ENCODE results near the gene OPA1.
A peak's percentile ranks its signal among the peaks of the same experiment; 100 is the strongest.

Gene OPA1

DNA sequence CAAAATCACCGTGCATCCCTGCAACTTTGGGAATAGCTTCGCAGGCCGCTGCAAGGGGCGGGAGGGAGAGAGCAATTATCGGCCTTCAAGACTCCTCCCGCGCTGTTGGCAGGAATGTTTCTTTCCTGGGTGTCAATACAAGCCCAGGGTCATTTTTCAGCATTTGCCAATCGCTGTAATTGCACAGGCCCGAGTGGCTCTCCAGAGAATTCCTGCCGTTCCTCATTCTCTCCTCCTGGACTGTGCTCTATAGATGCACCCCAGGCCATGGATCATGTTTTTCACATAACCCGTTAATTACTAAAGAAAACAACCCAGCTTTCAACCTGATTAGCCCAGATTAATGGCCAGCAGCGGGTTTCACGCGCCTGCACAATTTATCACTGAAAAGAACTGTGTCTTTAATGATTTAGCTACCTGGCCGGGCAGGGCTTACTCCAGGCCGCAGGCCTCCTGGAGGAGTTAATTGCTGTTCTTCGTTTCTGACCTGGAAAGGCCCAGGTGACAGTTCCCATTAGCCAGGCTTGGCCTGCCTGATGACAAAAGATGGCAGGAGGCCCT is 144.3 kb downstream of the OPA1 start:
- no peak for TF ChIP-seq GATA2 (IDR thresholded peaks at IDR 0.05; ENCODE audit: low read depth, low read length)
- no peak for TF ChIP-seq GATA3 (IDR thresholded peaks at IDR 0.05; ENCODE audit: low read depth, low read length)

DNA sequence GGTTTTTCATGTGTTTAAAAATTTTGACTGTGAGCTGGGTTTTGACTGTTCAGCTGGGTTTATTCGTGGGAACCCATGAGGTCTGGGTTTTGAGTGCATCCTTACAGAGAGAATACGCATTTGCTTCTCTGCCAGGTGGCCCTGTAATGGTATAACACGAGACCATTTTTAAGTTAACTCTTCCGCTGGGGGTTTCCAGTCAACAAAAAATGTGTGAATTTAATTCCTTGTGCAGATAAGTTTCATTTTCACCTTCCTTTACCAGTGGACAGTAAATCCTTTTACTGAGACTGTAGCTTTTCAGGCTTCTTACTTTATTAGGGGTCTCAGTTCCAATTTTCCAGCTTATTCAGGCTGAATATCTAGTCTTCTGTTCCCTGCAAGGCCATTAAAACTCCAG is 149.6 kb downstream of the OPA1 start:
- no peak for TF ChIP-seq GATA2 (IDR thresholded peaks at IDR 0.05; ENCODE audit: low read depth, low read length)
- no peak for TF ChIP-seq GATA3 (IDR thresholded peaks at IDR 0.05; ENCODE audit: low read depth, low read length)

DNA sequence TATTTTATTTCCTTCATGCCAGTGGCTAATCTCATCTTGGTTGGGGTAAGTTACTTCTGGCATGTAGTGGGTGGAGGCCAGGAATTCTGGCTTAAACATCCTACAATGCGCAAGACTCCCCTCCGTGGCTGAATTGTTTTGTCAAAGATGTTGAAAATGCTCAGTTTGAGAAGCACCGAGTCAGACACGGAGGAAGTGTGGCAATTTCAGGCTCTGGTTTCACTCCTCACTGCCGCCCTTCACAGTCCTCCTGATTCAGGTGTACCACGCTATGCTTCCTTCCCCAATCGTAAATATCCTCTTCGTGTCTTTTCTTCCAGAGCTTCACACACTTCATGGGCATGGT is 150.7 kb downstream of the OPA1 start:
- TF ChIP-seq GATA2 (IDR thresholded peaks at IDR 0.05; ENCODE audit: low read depth, low read length) (no peak), GATA3 (IDR thresholded peaks at IDR 0.05; ENCODE audit: low read depth, low read length) (no peak)

DNA sequence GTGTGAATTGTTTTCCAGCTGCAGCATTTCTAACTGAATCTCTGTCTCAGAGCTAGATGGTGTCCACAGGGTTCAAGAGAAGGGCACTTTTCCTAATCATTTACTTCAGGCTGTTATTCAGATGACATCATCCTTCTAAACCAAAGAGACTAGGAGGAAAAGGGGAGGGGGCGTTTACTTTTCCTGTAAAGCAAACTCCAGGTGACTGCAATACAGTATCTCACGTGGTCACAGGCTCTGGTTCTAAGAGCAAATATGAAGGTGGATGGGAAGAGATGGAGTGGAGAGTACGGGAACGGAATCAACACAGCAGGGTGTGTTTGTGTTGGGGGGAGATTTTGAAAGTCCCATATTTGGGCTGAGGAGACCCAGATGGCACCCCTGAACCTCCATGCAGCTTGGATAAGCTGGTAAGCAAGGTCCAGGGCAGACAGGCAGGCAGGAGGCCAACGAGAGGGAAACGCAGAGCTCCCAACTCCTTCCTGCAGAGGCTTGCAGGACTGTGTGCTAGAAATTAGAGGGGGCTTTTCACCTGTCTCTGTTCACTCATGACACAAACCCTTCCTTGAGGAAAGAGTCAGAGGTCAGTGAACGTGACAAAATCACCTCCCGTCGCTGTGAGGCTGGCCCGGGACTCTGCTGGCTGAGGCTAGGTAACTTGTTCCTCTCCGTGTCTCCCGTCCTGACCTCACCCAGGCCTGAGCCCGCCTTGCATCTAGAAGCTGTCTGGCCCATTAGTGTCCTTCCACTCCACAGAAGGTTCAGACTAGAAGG is 151.2 kb downstream of the OPA1 start:
- TF ChIP-seq GATA3 (IDR thresholded peaks at IDR 0.05; ENCODE audit: low read depth, low read length) = no peak
- no peak for TF ChIP-seq GATA2 (IDR thresholded peaks at IDR 0.05; ENCODE audit: low read depth, low read length)

DNA sequence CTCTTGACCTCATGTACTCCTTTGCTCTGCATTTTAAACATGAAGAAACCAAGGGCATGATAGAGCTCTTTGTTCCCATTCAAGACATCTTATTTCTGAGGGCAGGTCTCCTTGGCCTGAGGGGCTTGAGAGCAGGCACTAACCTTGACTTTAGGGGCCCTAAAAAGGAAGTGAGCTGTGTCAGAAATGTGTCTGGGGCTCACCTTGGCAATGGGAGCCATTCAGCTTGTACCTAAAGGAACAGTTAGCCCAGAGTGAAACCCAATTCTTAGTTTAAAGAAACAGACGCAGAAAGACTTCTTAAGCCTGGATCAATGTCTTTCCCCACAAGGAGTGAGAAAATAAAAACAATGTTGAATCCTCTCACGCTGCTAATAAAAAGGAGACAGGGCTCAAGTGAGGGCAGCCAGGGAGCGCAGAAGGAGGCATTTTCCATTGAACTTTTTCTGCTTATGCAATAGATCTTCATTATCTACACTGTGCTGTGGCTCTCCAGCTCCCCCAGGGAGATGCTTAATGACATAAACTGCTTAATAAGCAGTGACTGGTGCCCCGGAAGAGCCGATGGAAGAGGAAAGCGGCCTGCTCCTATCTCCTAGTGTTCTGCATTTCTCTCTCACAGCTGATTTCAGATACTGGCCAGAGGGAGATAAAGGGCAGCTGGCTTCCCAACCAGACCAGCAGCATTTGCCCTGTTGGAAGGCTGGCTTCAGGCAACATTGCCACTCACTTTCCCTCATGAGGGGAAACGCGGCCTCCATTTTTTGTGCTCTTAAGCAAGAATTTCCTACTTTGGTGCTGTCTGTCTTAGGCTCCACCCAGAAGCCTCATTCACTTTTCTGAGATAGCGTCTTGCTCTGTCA is 152.0 kb downstream of the OPA1 start:
- TF ChIP-seq GATA2 (IDR thresholded peaks at IDR 0.05; ENCODE audit: low read depth, low read length) (peak; percentile 98), GATA3 (IDR thresholded peaks at IDR 0.05; ENCODE audit: low read depth, low read length) (peak; percentile 79)

DNA sequence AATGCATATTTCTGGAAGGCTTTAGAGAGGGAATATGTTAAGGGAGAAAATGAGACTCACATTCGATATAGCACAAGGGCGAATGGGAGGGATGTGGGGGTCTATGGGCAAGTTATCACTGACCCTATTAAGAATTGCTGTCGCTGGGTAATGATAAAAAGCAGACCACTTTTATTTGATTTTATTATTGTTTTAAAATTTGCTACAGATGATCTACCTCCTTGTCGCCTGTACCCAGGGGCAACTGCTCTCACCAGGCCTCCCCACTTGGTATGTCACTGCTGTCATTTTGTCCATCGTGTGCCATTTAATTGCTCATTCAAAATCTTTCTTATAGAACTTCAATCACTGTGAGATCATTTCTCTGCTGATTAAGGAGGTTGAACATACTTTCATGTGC is 153.8 kb downstream of the OPA1 start:
- TF ChIP-seq GATA3 (IDR thresholded peaks at IDR 0.05; ENCODE audit: low read depth, low read length) = no peak
- no peak for TF ChIP-seq GATA2 (IDR thresholded peaks at IDR 0.05; ENCODE audit: low read depth, low read length)
